ENCODE data around the gene GDF10.

Gene GDF10

GRCh38 chr10:47253651-47254375, 46.2 kb upstream of the GDF10 start:
- H3K27me3 ChIP-seq (ENCODE audit: control insufficient read depth in 1 of 2, insufficient read depth in 1 of 2, low read length in 2 of 2), result peaks cover 5 to 14% of the 10 kb centered on the region in 2 experiments
- no peak overlapping the region for H4K8ac ChIP-seq (ENCODE audit: low read length)

GRCh38 chr10:47254611-47255010, 45.4 kb upstream of the GDF10 start:
- Histone ChIP-seq H3K23ac (ENCODE audit: low read length in 2 of 2) (no peak overlapping the region), H3K4me1 (ENCODE audit: control insufficient read depth, insufficient read depth, low read depth, low read length) (peaks cover 20% of the 10 kb centered on the region), H3K4me2 (ENCODE audit: low read length, poor library complexity, severe bottlenecking) (no peak overlapping the region), H3K27me3 (ENCODE audit: control insufficient read depth in 1 of 2, insufficient read depth in 1 of 2, low read length in 2 of 2) (peaks cover 0 to 12% of the 10 kb centered on the region in 2 experiments), H2AFZ (ENCODE audit: low read depth, low read length) (no peak overlapping the region), H3K79me1 (replicated peaks; ENCODE audit: low read length, poor library complexity, severe bottlenecking) (no peaks in the 10 kb centered on the region), H3K9ac (ENCODE audit: low read length) (no peak overlapping the region), H2BK120ac (ENCODE audit: low read depth, low read length) (no peak overlapping the region), H3K14ac (ENCODE audit: low read length in 2 of 2) (no peak overlapping the region), H3K36me3 (ENCODE audit: control insufficient read depth in 1 of 2, insufficient read depth in 2 of 2, low read depth in 1 of 2, low read length in 2 of 2) (no peaks in the 10 kb centered on the region), H3K4ac (ENCODE audit: low read depth in 1 of 2, low read length in 2 of 2) (no peak overlapping the region), H2BK12ac (ENCODE audit: low read length in 2 of 2) (no peak overlapping the region), H2AK5ac (ENCODE audit: low read length, severe bottlenecking) (no peak overlapping the region), H4K8ac (ENCODE audit: low read length) (no peak overlapping the region), H3K18ac (ENCODE audit: low read depth in 1 of 2, low read length in 2 of 2) (no peak overlapping the region), H4K91ac (ENCODE audit: low read length) (no peak overlapping the region), H3K9me3 (ENCODE audit: control insufficient read depth, low read length) (no peaks in the 10 kb centered on the region), H2BK15ac (ENCODE audit: low read depth, poor library complexity, severe bottlenecking) (no peak overlapping the region), H3K27ac (ENCODE audit: low read length, poor library complexity, severe bottlenecking) (peak overlapping the region; percentile 67), H3K4me3 (ENCODE audit: insufficient read depth in 1 of 2, low read depth in 1 of 2, low read length in 2 of 2) (no peak overlapping the region), H2BK5ac (ENCODE audit: low read depth, low read length, poor library complexity, severe bottlenecking) (peak overlapping the region; percentile 45)
- no peak for DNase-seq
- 62% methylated on average over 2 of the region's 2 CpGs for WGBS

More at GRCh38 chr10:47253651-47254375, 46.2 kb upstream of the GDF10 start:
- Histone ChIP-seq H3K79me1 (replicated peaks; ENCODE audit: low read length, poor library complexity, severe bottlenecking) (no peaks in the 10 kb centered on the region), H3K9me3 (ENCODE audit: control insufficient read depth, low read length) (no peaks in the 10 kb centered on the region), H3K4me3 (ENCODE audit: insufficient read depth in 1 of 2, low read depth in 1 of 2, low read length in 2 of 2) (no peak overlapping the region), H3K9ac (ENCODE audit: low read length) (no peak overlapping the region), H2BK120ac (ENCODE audit: low read depth, low read length) (no peak overlapping the region), H3K4ac (ENCODE audit: low read depth in 1 of 2, low read length in 2 of 2) (no peak overlapping the region), H2BK12ac (ENCODE audit: low read length in 2 of 2) (no peak overlapping the region), H3K23ac (ENCODE audit: low read length in 2 of 2) (no peak overlapping the region), H3K4me2 (ENCODE audit: low read length, poor library complexity, severe bottlenecking) (peak overlapping the region; percentile 3), H3K4me1 (ENCODE audit: control insufficient read depth, insufficient read depth, low read depth, low read length) (peaks cover 20% of the 10 kb centered on the region), H2AK5ac (ENCODE audit: low read length, severe bottlenecking) (no peak overlapping the region), H2BK5ac (ENCODE audit: low read depth, low read length, poor library complexity, severe bottlenecking) (peak overlapping the region; percentile 45), H3K14ac (ENCODE audit: low read length in 2 of 2) (no peak overlapping the region), H4K91ac (ENCODE audit: low read length) (no peak overlapping the region), H2BK15ac (ENCODE audit: low read depth, poor library complexity, severe bottlenecking) (no peak overlapping the region), H3K36me3 (ENCODE audit: control insufficient read depth in 1 of 2, insufficient read depth in 2 of 2, low read depth in 1 of 2, low read length in 2 of 2) (no peaks in the 10 kb centered on the region), H3K18ac (ENCODE audit: low read depth in 1 of 2, low read length in 2 of 2) (no peak overlapping the region), H3K27ac (ENCODE audit: low read length, poor library complexity, severe bottlenecking) (peak overlapping the region; percentile 67), H2AFZ (ENCODE audit: low read depth, low read length) (no peak overlapping the region)
- 71% methylated on average over 19 of the region's 19 CpGs for WGBS
- DNase-seq, result no peak

- no peak for DNase-seq
- no peak overlapping the region for H4K91ac ChIP-seq (ENCODE audit: low read length)
- no peak overlapping the region for H3K18ac ChIP-seq (ENCODE audit: low read depth in 1 of 2, low read length in 2 of 2)
- H3K4me1 ChIP-seq (ENCODE audit: control insufficient read depth, insufficient read depth, low read depth, low read length), result peaks cover 20% of the 10 kb centered on the region
- no peak overlapping the region for H3K4ac ChIP-seq (ENCODE audit: low read depth in 1 of 2, low read length in 2 of 2)
- H2BK120ac ChIP-seq (ENCODE audit: low read depth, low read length), result no peak overlapping the region
- no peak overlapping the region for H3K4me3 ChIP-seq (ENCODE audit: insufficient read depth in 1 of 2, low read depth in 1 of 2, low read length in 2 of 2)
- 71% methylated on average over 10 of the region's 10 CpGs for WGBS
- no peaks in the 10 kb centered on the region for H3K9me3 ChIP-seq (ENCODE audit: control insufficient read depth, low read length)
- no peak overlapping the region for H3K4me2 ChIP-seq (ENCODE audit: low read length, poor library complexity, severe bottlenecking)
- H3K27me3 ChIP-seq (ENCODE audit: control insufficient read depth in 1 of 2, insufficient read depth in 1 of 2, low read length in 2 of 2), result peaks cover 0 to 18% of the 10 kb centered on the region in 2 experiments
- no peak overlapping the region for H3K27ac ChIP-seq (ENCODE audit: low read length, poor library complexity, severe bottlenecking)
- no peaks in the 10 kb centered on the region for H3K36me3 ChIP-seq (ENCODE audit: control insufficient read depth in 1 of 2, insufficient read depth in 2 of 2, low read depth in 1 of 2, low read length in 2 of 2)
- H3K79me1 ChIP-seq (replicated peaks; ENCODE audit: low read length, poor library complexity, severe bottlenecking), result no peaks in the 10 kb centered on the region
- H2AFZ ChIP-seq (ENCODE audit: low read depth, low read length), result no peak overlapping the region
- H3K23ac ChIP-seq (ENCODE audit: low read length in 2 of 2), result no peak overlapping the region
- H2AK5ac ChIP-seq (ENCODE audit: low read length, severe bottlenecking), result no peak overlapping the region
- no peak overlapping the region for H2BK5ac ChIP-seq (ENCODE audit: low read depth, low read length, poor library complexity, severe bottlenecking)
- H2BK12ac ChIP-seq (ENCODE audit: low read length in 2 of 2), result no peak overlapping the region
- no peak overlapping the region for H4K8ac ChIP-seq (ENCODE audit: low read length)
- H3K9ac ChIP-seq (ENCODE audit: low read length), result no peak overlapping the region
- H3K14ac ChIP-seq (ENCODE audit: low read length in 2 of 2), result no peak overlapping the region
- H2BK15ac ChIP-seq (ENCODE audit: low read depth, poor library complexity, severe bottlenecking), result no peak overlapping the region
These were observed 44.8 kb upstream of the GDF10 start for GRCh38 chr10:47255033-47255813.

- no peak overlapping the region for H3K27ac ChIP-seq (ENCODE audit: low read length, poor library complexity, severe bottlenecking)
- peak overlapping the region; percentile 8 for H2AK5ac ChIP-seq (ENCODE audit: low read length, severe bottlenecking)
- DNase-seq, result no peak
- H3K23ac ChIP-seq (ENCODE audit: low read length in 2 of 2), result no peak overlapping the region
- no peaks in the 10 kb centered on the region for H3K9me3 ChIP-seq (ENCODE audit: control insufficient read depth, low read length)
- no peak overlapping the region for H3K4ac ChIP-seq (ENCODE audit: low read depth in 1 of 2, low read length in 2 of 2)
- H3K36me3 ChIP-seq (ENCODE audit: control insufficient read depth in 1 of 2, insufficient read depth in 2 of 2, low read depth in 1 of 2, low read length in 2 of 2), result no peaks in the 10 kb centered on the region
- H2AFZ ChIP-seq (ENCODE audit: low read depth, low read length), result no peak overlapping the region
- H3K18ac ChIP-seq (ENCODE audit: low read depth in 1 of 2, low read length in 2 of 2), result no peak overlapping the region
- H3K4me1 ChIP-seq (ENCODE audit: control insufficient read depth, insufficient read depth, low read depth, low read length), result peaks cover 20% of the 10 kb centered on the region
- no peak overlapping the region for H2BK120ac ChIP-seq (ENCODE audit: low read depth, low read length)
- H3K4me3 ChIP-seq (ENCODE audit: insufficient read depth in 1 of 2, low read depth in 1 of 2, low read length in 2 of 2), result no peak overlapping the region
- no peaks in the 10 kb centered on the region for H3K79me1 ChIP-seq (replicated peaks; ENCODE audit: low read length, poor library complexity, severe bottlenecking)
- H4K8ac ChIP-seq (ENCODE audit: low read length), result no peak overlapping the region
- H3K4me2 ChIP-seq (ENCODE audit: low read length, poor library complexity, severe bottlenecking), result no peak overlapping the region
- H3K9ac ChIP-seq (ENCODE audit: low read length), result no peak overlapping the region
- H3K27me3 ChIP-seq (ENCODE audit: control insufficient read depth in 1 of 2, insufficient read depth in 1 of 2, low read length in 2 of 2), result peaks cover 0 to 23% of the 10 kb centered on the region in 2 experiments
- H2BK5ac ChIP-seq (ENCODE audit: low read depth, low read length, poor library complexity, severe bottlenecking), result no peak overlapping the region
- no peak overlapping the region for H2BK12ac ChIP-seq (ENCODE audit: low read length in 2 of 2)
- H3K14ac ChIP-seq (ENCODE audit: low read length in 2 of 2), result no peak overlapping the region
- H4K91ac ChIP-seq (ENCODE audit: low read length), result no peak overlapping the region
- 96% methylated on average over 1 of the region's 1 CpG for WGBS
- no peak overlapping the region for H2BK15ac ChIP-seq (ENCODE audit: low read depth, poor library complexity, severe bottlenecking)
These were observed 44.1 kb upstream of the GDF10 start for GRCh38 chr10:47255866-47256265.

Data from mesenchymal stem cell (in vitro differentiated cells and primary cell).